HCT116 (cell line): ENCODE results near the gene TMIGD3. TPM values are rescaled to one million over a fixed set of nuclear protein-coding genes. Genes with fewer than 3 reads are reported as not detected.

Source experiments
- ATAC-seq: fragments of 200-7000 bp; cut with Tn5 transposase; 2 replicates; pipeline ENCODE4 v1.9.1; 2020; ENCODE audit warnings: mild to moderate bottlenecking, moderate library complexity
- BruUV-seq: library from RNA; stranded (reverse); fragments of 400-500 nt; replicated peaks from 2 replicates; lab custom pipeline; 2021; lab: Mats Ljungman, UMichigan
- CTCF ChIA-PET: fragments of 300-600 bp; sonication (Branson Sonifier 250); formaldehyde crosslinking; loops from one replicate; lab custom pipeline; 2021; ENCODE audit warnings: antibody characterized with exemption; lab: Charles Lee
- POLR2A ChIA-PET: fragments of 300-600, 350-600 bp; sonication (Branson Sonifier 250); formaldehyde crosslinking; loops from one replicate; lab custom pipeline; 2021; ENCODE audit warnings: antibody characterized with exemption; lab: Charles Lee
- RAD21 ChIA-PET, 2 experiments: fragments of 300-600 bp; sonication (Branson Sonifier 250); formaldehyde crosslinking; loops; one replicate each; lab custom pipeline; 2023; ENCODE audit warnings: low total read pairs in 2 of 2; ENCODE audit not compliant: uncharacterized antibody in 2 of 2, unreplicated experiment in 2 of 2, low non-redundant PET in 1 of 2; lab: Charles Lee
- DNase-seq: peaks from one replicate; pipeline ENCODE4 v3.0.0-alpha.2; 2010; ENCODE audit warnings: low read depth, low spot score
- H2AFZ ChIP-seq: fragments of 200-600 bp; shearing (Covaris generic), sonication (generic); 2 replicates; pipeline ENCODE4 v1.6.1; 2017; ENCODE audit warnings: low read depth, mixed run types, mixed read lengths, antibody characterized with exemption, low read length; ENCODE audit not compliant: poor library complexity, severe bottlenecking
- H3K27ac ChIP-seq: 2 replicates; pipeline ENCODE4 v1.5.1; 2012; ENCODE audit warnings: low read depth, low read length
- H3K27me3 ChIP-seq: fragments of 200-600 bp; sonication (generic); 2 replicates; pipeline ENCODE4 v1.6.1; 2016; ENCODE audit warnings: mixed run types, low read length, mixed read lengths; ENCODE audit not compliant: insufficient read depth
- H3K36me3 ChIP-seq, 2 experiments: fragments of 200-500 bp in 1 of 2; fragments of 200-600 bp in 1 of 2; sonication (Bioruptor generic) in 1 of 2; sonication (generic) in 1 of 2; 2 replicates each; pipeline versions ENCODE4 v1.5.1 to v1.6.1; 2014 to 2016; ENCODE audit warnings: low read length in 2 of 2, inconsistent platforms in 1 of 2, mixed read lengths in 1 of 2, mixed run types in 1 of 2; ENCODE audit not compliant: insufficient read depth in 2 of 2, control insufficient read depth in 1 of 2
- H3K4me1 ChIP-seq, 2 experiments: fragments of 200-600 bp in 1 of 2; sonication (generic) in 1 of 2; 2 replicates each; pipeline versions ENCODE4 v1.5.1 to v1.6.1; 2012 to 2017; ENCODE audit warnings: low read length in 2 of 2, inconsistent platforms in 1 of 2, mild to moderate bottlenecking in 1 of 2, mixed read lengths in 1 of 2, mixed run types in 1 of 2, moderate library complexity in 1 of 2; ENCODE audit not compliant: insufficient read depth in 2 of 2, control insufficient read depth in 1 of 2
- H3K4me2 ChIP-seq: fragments of 200-600 bp; sonication (generic); 2 replicates; pipeline ENCODE4 v1.6.1; 2017; ENCODE audit warnings: mixed run types, low read length, mixed read lengths
- H3K4me3 ChIP-seq, 2 experiments: fragments of 200-600 bp in 1 of 2; sonication (generic) in 1 of 2; replicated peaks in 1 of 2; 2 replicates each; pipeline ENCODE4 v1.5.1; 2011 to 2016; ENCODE audit warnings: low read length in 2 of 2, control low read depth in 1 of 2, low read depth in 1 of 2, mild to moderate bottlenecking in 1 of 2, mixed read lengths in 1 of 2, mixed run types in 1 of 2
- H3K79me2 ChIP-seq: fragments of 200-600 bp; sonication (generic); 2 replicates; pipeline ENCODE4 v1.6.1; 2017; ENCODE audit warnings: mild to moderate bottlenecking, mixed run types, low read length, moderate library complexity, mixed read lengths; ENCODE audit not compliant: insufficient read depth
- H3K9ac ChIP-seq: fragments of 200-600 bp; sonication (generic); 2 replicates; pipeline ENCODE4 v1.6.1; 2016; ENCODE audit warnings: low read length, mixed read lengths
- H3K9me2 ChIP-seq: fragments of 200-600 bp; sonication (generic), shearing (Covaris generic); 2 replicates; pipeline ENCODE4 v1.6.1; 2017; ENCODE audit warnings: mixed run types, mild to moderate bottlenecking, moderate library complexity; ENCODE audit not compliant: insufficient read depth
- H3K9me3 ChIP-seq, 2 experiments: fragments of 200-500 bp in 1 of 2; fragments of 200-600 bp in 1 of 2; sonication (Bioruptor generic) in 1 of 2; sonication (generic) in 1 of 2; 2 replicates each; pipeline ENCODE4 v1.6.1; 2014 to 2017; ENCODE audit warnings: low read length in 2 of 2, mixed read lengths in 2 of 2, inconsistent platforms in 1 of 2, low read depth in 1 of 2, mild to moderate bottlenecking in 1 of 2, mixed run types in 1 of 2, moderate library complexity in 1 of 2; ENCODE audit not compliant: control insufficient read depth in 1 of 2, insufficient read depth in 1 of 2
- H4K20me1 ChIP-seq: fragments of 200-600 bp; sonication (generic), shearing (Covaris generic); 2 replicates; pipeline ENCODE4 v1.6.1; 2017; ENCODE audit warnings: mixed run types, mild to moderate bottlenecking, moderate library complexity; ENCODE audit not compliant: insufficient read depth
- ATF3 ChIP-seq: IDR thresholded peaks from 2 replicates; pipeline ENCODE4 v1.6.1; 2012
- ELF1 ChIP-seq: IDR thresholded peaks from 2 replicates; pipeline ENCODE4 v1.6.1; 2012; ENCODE audit warnings: low read depth, borderline replicate concordance
- EZH2 ChIP-seq: fragments of 200-600 bp; sonication (generic); IDR thresholded peaks from 2 replicates; pipeline ENCODE4 v1.6.1; 2017; ENCODE audit warnings: antibody characterized with exemption, mixed run types
- EZH2phosphoT487 ChIP-seq: fragments of 200-600 bp; IDR thresholded peaks from 2 replicates; pipeline ENCODE4 v1.6.1; 2018; ENCODE audit warnings: antibody characterized with exemption, borderline replicate concordance
- JUND ChIP-seq: IDR thresholded peaks from 2 replicates; pipeline ENCODE4 v1.6.1; 2012
- REST ChIP-seq: IDR thresholded peaks from 2 replicates; pipeline ENCODE4 v1.6.1; 2012; ENCODE audit warnings: low read depth
- SIN3A ChIP-seq: IDR thresholded peaks from 2 replicates; pipeline ENCODE4 v1.6.1; 2012; ENCODE audit warnings: low read depth
- SRF ChIP-seq: IDR thresholded peaks from 2 replicates; pipeline ENCODE4 v1.6.1; 2012; ENCODE audit warnings: low read depth
- TCF7L2 ChIP-seq: IDR thresholded peaks from 2 replicates; pipeline ENCODE4 v1.7.0; 2011; ENCODE audit warnings: borderline replicate concordance, inconsistent platforms; ENCODE audit not compliant: insufficient read depth, insufficient read length; ENCODE audit errors: extremely low read depth
- ZFX ChIP-seq: fragments of 450-650 bp; IDR thresholded peaks from 2 replicates; pipeline ENCODE4 v1.6.1; 2017
- ZNF274 ChIP-seq: fragments of 200-500 bp; sonication (Bioruptor generic); IDR thresholded peaks from 2 replicates; pipeline ENCODE4 v1.6.1; 2014; ENCODE audit warnings: mild to moderate bottlenecking, low read depth, low read length, inconsistent platforms
- intact Hi-C: fragments of 100-400 bp; cut with micrococcal nuclease; formaldehyde crosslinking; loops from 2 replicates; pipeline ENCODE4 v1.10.0; 2022
- total RNA-seq: library from RNA; stranded (reverse); gene quantifications from one replicate; pipeline ENCODE4 v1.2.1, GENCODE V29; 2021; ENCODE audit not compliant: unreplicated experiment
- TF ChIP-seq, protein P1 (sequence below): IDR thresholded peaks from 2 replicates; pipeline ENCODE4 v1.6.1; 2012
- TF ChIP-seq, protein P2 (sequence below), 3 experiments: fragments of 200-600 bp in 1 of 3; sonication (generic) in 1 of 3; IDR thresholded peaks in 2 of 3; conservative IDR thresholded peaks in 1 of 3; 2 replicates each; pipeline ENCODE4 v1.5.1; 2012 to 2017; ENCODE audit warnings: low read depth in 2 of 3, low read length in 2 of 3, antibody characterized with exemption in 1 of 3, borderline replicate concordance in 1 of 3, control low read depth in 1 of 3, mild to moderate bottlenecking in 1 of 3, mixed read lengths in 1 of 3, mixed run types in 1 of 3, moderate library complexity in 1 of 3; ENCODE audit not compliant: insufficient read depth in 1 of 3

The TMIGD3 gene
- total RNA-seq, 1 experiment from 2014 or later: not detected

DNA sequence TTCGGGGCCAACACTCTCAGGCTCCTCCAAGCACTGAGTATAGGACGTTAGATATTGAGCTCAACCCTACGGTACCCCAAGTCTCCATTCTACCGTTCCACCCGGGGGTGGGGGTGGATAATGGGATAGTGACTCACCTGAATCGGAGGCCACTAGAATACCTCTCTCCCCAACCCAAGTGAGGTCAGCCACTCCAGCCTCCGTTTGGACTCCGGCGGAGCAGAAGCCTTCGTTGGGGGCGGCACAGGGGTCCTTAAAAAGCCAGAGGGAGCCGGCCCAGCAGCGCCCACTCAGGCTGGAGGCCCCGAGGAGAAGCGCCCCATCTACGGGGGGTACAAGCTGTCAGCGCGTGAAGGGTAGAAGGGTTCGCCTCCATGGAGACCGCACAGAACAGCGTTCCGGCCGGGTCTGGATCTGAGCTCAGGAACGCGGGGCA, 54.9 kb downstream of the TMIGD3 start:
- ChIA-PET CTCF (interaction anchor here (0.7 to 1.4 kb wide), 3 partner anchors 48 to 920 kb away, joined by 3 read pairs; no protein-coding TSS in a partner anchor), POLR2A (interaction anchor here (0.5 to 1.1 kb wide), 3 partner anchors 171 to 613 kb away, joined by 3 to 4 read pairs (median 3); partner anchors contain the start of gene RAP1A), RAD21 (no interaction called here)
- intact Hi-C loops: no loop called here
- peak; percentile 2; the same call in 1 of the 2 replicates for ATAC-seq
- Histone ChIP-seq H3K27me3 (no peaks in the 10 kb centered on the region), H3K4me2 (peak overlapping the region; percentile 83), H3K4me1 (peaks cover 15 to 28% of the 10 kb centered on the region in 2 experiments), H3K79me2 (peaks cover 96% of the 10 kb centered on the region), H4K20me1 (peaks cover 3% of the 10 kb centered on the region; the same call in 1 of the 2 replicates), H3K9ac (peak overlapping the region; percentile 83), H3K9me2 (no peaks in the 10 kb centered on the region), H2AFZ (no peak overlapping the region), H3K4me3 (peak overlapping the region; percentile 87 to 89), H3K9me3 (no peaks in the 10 kb centered on the region), H3K36me3 (peaks cover 22 to 45% of the 10 kb centered on the region in 2 experiments; a peak in 3 of 4 replicates), H3K27ac (peak overlapping the region; percentile 60)
- BruUV-seq: no TSS peak
- DNase-seq: no peak
- TF ChIP-seq ZFX (no peak), EZH2phosphoT487 (no peak), SIN3A (no peak), ZNF274 (no peak), ATF3 (no peak), EZH2 (no peak), REST (no peak), JUND (no peak), ELF1 (no peak), TCF7L2 (no peak), SRF (no peak)
- TF ChIP-seq, protein P1, sequence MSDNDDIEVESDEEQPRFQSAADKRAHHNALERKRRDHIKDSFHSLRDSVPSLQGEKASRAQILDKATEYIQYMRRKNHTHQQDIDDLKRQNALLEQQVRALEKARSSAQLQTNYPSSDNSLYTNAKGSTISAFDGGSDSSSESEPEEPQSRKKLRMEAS: no peak
- TF ChIP-seq, protein P2, sequence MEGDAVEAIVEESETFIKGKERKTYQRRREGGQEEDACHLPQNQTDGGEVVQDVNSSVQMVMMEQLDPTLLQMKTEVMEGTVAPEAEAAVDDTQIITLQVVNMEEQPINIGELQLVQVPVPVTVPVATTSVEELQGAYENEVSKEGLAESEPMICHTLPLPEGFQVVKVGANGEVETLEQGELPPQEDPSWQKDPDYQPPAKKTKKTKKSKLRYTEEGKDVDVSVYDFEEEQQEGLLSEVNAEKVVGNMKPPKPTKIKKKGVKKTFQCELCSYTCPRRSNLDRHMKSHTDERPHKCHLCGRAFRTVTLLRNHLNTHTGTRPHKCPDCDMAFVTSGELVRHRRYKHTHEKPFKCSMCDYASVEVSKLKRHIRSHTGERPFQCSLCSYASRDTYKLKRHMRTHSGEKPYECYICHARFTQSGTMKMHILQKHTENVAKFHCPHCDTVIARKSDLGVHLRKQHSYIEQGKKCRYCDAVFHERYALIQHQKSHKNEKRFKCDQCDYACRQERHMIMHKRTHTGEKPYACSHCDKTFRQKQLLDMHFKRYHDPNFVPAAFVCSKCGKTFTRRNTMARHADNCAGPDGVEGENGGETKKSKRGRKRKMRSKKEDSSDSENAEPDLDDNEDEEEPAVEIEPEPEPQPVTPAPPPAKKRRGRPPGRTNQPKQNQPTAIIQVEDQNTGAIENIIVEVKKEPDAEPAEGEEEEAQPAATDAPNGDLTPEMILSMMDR (IDR thresholded peaks at IDR 0.05 in 2 of 3, conservative IDR thresholded peaks at IDR 0.05 in 1 of 3; ENCODE audit: borderline replicate concordance in 1 of 3, insufficient read depth in 1 of 3, low read depth in 2 of 3, low read length in 2 of 3): no peak
